ENCODE measurements around the gene PRM1. TPM values are rescaled to one million over a fixed set of nuclear protein-coding genes. Genes with fewer than 3 reads are reported as not detected.
"Not testable (repeated sequence)": the region's sequence is repeated elsewhere in the genome, so short reads cannot be mapped to it uniquely, and the experiment has no call there.

PRM1 gene
- total RNA-seq, 4 donors from 2014 or later: not detected

- 51% methylated on average over 4 of the region's 4 CpGs for WGBS
- Histone ChIP-seq H3K27me3 (no peaks in the 10 kb centered on the region), H3K9me3 (no peaks in the 10 kb centered on the region), H3K4me1 (peaks cover 7% of the 10 kb centered on the region), H3K27ac (no peak overlapping the region), H3K4me3 (no peak overlapping the region), H3K36me3 (no peaks in the 10 kb centered on the region)
- DNase-seq (ENCODE audit: low spot score in 2 of 2): no peak
- no peak for TF ChIP-seq CTCF (IDR thresholded peaks at IDR 0.05)
- no peak for TF ChIP-seq EP300 (IDR thresholded peaks at IDR 0.05)
- no peak for TF ChIP-seq POLR2A (IDR thresholded peaks at IDR 0.05)
- TF ChIP-seq POLR2AphosphoS5 (IDR thresholded peaks at IDR 0.05): no peak
These were observed 21.8 kb upstream of the PRM1 start for GRCh38 chr16:11302977-11303376.

DNA sequence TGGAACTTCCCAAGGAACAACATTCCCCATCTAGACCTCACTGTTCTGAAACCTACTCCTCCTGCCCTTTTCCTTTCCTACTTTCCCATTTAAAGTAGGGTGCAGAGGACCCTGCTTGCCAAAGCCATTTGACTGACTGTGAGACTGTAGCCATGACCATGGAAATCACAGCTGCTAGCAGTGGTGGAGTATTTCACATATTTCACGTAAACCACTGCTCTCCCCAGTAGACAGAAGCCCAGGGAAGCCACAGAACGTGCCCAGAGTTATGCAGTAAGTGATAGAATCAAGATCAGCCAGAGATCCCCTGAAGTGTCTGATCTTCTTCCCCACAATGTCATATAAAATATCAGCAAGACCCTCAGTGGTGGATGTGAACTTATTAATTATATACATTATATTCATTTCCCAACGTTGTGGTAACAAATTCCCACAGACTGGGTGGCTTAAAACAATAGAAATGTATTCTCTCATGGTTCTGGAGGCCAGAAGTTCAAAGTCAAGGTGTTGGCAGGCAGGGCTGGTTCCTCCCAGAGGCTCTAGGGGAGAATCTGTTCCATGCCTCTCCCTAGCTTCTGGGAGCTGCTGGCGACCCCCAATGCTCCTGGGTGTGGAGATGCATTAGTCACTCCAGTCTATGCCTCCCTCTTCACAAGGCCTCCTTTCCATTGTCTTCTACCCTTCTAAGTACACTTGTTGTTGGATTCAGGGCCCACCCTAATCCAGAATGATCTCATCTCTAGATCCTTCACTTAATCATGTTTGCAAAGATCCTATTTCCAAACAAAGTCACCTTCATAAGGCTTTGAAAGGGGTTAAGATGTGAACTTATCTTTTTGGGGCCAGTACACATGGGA lies 20.7 kb upstream of the PRM1 start:
- Histone ChIP-seq H3K4me3 (no peak overlapping the region), H3K36me3 (no peaks in the 10 kb centered on the region), H3K9me3 (no peaks in the 10 kb centered on the region), H3K4me1 (peaks cover 18% of the 10 kb centered on the region), H3K27me3 (no peaks in the 10 kb centered on the region), H3K27ac (no peak overlapping the region)
- WGBS: 65% methylated on average over 4 of the region's 4 CpGs
- TF ChIP-seq EP300 (IDR thresholded peaks at IDR 0.05) (no peak), POLR2A (IDR thresholded peaks at IDR 0.05) (no peak)
- DNase-seq (ENCODE audit: low spot score in 2 of 2): no peak

DNA sequence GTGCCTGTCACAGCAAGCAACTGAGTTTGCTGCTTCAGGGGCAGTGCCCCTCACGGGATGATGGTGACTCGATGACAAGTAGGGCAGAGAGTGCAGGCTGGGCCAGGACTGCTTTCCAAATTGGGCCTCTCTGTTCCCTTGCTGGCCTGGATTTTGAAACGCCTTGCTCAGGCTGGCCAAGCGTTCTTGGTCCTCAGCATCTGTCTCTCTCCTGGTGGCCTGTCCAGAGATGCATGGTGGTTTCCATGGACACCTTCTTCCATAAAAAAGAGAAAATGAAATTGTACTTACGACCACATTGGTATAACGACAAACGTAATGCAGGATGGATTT lies 19.4 kb upstream of the PRM1 start:
- Histone ChIP-seq H3K4me3 (no peak overlapping the region), H3K9me3 (no peaks in the 10 kb centered on the region), H3K27me3 (no peaks in the 10 kb centered on the region), H3K4me1 (peaks cover 21% of the 10 kb centered on the region), H3K27ac (no peak overlapping the region), H3K36me3 (no peaks in the 10 kb centered on the region)
- WGBS: 94% methylated on average over 5 of the region's 7 CpGs
- DNase-seq (ENCODE audit: low spot score in 2 of 2): no peak
- TF ChIP-seq POLR2A (IDR thresholded peaks at IDR 0.05): no peak

GRCh38 chr16:11299865-11300559 lies 18.9 kb upstream of the PRM1 start:
- TF ChIP-seq CTCF (IDR thresholded peaks at IDR 0.05) (no peak), EP300 (IDR thresholded peaks at IDR 0.05) (no peak), POLR2AphosphoS5 (IDR thresholded peaks at IDR 0.05) (no peak), POLR2A (IDR thresholded peaks at IDR 0.05) (no peak)
- no peaks in the 10 kb centered on the region for H3K36me3 ChIP-seq
- DNase-seq (ENCODE audit: low spot score in 2 of 2): no peak
- H3K4me3 ChIP-seq: no peak overlapping the region
- no peaks in the 10 kb centered on the region for H3K27me3 ChIP-seq
- 74% methylated on average over 5 of the region's 6 CpGs for WGBS
- H3K9me3 ChIP-seq: no peaks in the 10 kb centered on the region
- peaks cover 21% of the 10 kb centered on the region for H3K4me1 ChIP-seq
- H3K27ac ChIP-seq: no peak overlapping the region

DNA sequence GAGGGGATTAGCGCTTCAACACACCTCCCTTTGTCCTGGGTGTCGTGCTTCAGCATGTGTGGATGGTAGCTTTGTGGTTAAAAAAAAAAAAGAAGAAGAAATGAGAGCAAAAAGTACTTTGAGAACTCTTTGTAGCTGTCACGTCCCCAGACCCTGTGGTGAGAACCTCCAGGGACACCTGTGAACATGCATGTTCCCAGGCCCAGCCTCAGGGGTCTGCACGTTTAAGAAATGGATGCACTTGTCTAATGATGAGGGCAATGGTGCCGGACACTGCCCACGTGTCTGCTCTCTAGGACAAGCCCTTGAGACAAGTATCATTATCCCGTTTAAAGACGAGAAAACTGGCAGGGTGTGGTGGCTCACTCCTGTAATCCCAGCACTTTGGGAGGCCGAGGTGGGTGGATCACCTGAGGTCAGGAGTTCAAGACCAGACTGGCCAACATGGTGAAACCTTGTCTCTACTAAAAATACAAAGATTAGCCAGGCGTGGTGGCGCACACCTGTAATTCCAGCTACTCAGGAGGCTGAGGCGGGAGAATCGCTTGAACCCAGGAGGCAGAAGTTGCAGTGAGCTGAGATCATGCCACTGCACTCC lies 17.9 kb upstream of the PRM1 start:
- not testable (repeated sequence) for H3K4me3 ChIP-seq; DNase-seq (ENCODE audit: low spot score in 2 of 2); H3K27me3 ChIP-seq; H3K36me3 ChIP-seq; H3K27ac ChIP-seq; H3K9me3 ChIP-seq
- WGBS: 87% methylated on average over 13 of the region's 13 CpGs
- peaks cover 21% of the 10 kb centered on the region for H3K4me1 ChIP-seq

DNA sequence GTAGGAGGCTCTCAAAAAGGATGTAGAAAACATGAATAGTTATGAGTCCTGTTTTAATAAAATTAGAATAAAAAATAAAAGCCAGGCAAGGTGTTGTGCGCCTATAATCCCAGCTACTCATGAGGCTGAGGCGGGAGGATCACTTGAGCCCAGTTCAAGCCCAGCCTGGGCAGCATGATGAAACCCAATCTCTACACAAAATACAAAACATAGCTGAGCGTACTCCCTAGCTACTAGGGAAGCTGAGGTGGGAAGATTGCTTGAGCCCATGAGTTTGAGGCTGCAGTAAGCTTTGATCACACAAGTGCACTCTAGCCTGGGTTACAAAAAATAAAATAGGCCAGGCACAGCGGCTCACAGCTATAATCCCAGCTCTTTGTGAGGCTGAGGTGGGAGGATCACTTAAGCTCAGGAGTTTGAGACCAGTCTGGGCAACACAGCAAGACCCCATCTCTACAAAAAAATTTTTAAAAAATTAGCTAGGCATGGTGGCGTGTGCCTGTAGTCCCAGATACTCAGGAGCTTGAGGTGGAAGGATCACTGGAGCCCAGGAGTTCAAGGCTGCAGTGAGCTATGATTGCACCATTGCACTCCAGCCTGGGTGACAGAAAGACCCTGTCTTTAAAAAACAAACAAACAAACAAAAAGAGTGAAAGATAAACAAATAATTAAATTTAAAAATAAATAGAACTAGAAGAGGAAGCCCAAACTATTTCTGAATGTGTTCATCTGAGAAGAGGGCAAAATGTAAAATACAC lies 17.2 kb upstream of the PRM1 start:
- no peak for DNase-seq (ENCODE audit: low spot score in 2 of 2)
- peaks cover 17% of the 10 kb centered on the region for H3K4me1 ChIP-seq
- H3K27ac ChIP-seq: no peak overlapping the region
- no peak overlapping the region for H3K4me3 ChIP-seq
- H3K36me3 ChIP-seq: no peaks in the 10 kb centered on the region
- 88% methylated on average over 5 of the region's 5 CpGs for WGBS
- H3K27me3 ChIP-seq: no peaks in the 10 kb centered on the region
- no peak for TF ChIP-seq CTCF (IDR thresholded peaks at IDR 0.05)
- no peaks in the 10 kb centered on the region for H3K9me3 ChIP-seq

All from suprapubic skin (tissue), 4 donors.